Measurements from ENCODE around the gene SORBS1.

SORBS1 gene

GRCh38 chr10:95430231-95430951 is 130.8 kb downstream of the SORBS1 start:
- peak; percentile 48 for DNase-seq

- DNase-seq: no peak
These were observed 131.5 kb downstream of the SORBS1 start for GRCh38 chr10:95429639-95430038.

- DNase-seq: no peak
These were observed 132.5 kb downstream of the SORBS1 start for GRCh38 chr10:95428701-95429100.

GRCh38 chr10:95426482-95426881 is 134.7 kb downstream of the SORBS1 start:
- no peak for DNase-seq

GRCh38 chr10:95425592-95426465 is 135.3 kb downstream of the SORBS1 start:
- DNase-seq: no peak

- no peak for DNase-seq
These were observed 137.8 kb downstream of the SORBS1 start for GRCh38 chr10:95423164-95424005.

- no peak for DNase-seq
These were observed 138.9 kb downstream of the SORBS1 start for GRCh38 chr10:95422233-95422632.

- DNase-seq: no peak
These were observed 139.4 kb downstream of the SORBS1 start for GRCh38 chr10:95421782-95422181.

GRCh38 chr10:95419399-95419798 is 141.8 kb downstream of the SORBS1 start:
- DNase-seq: no peak

GRCh38 chr10:95416973-95417372 is 144.2 kb downstream of the SORBS1 start:
- DNase-seq: no peak

- DNase-seq: no peak
These were observed 144.9 kb downstream of the SORBS1 start for GRCh38 chr10:95416270-95416669.

- no peak for DNase-seq
These were observed 145.5 kb downstream of the SORBS1 start for GRCh38 chr10:95415621-95416031.

- no peak for DNase-seq
These were observed 146.2 kb downstream of the SORBS1 start for GRCh38 chr10:95414844-95415485.

GRCh38 chr10:95414016-95414830 is 146.9 kb downstream of the SORBS1 start:
- no peak for DNase-seq

GRCh38 chr10:95413588-95413987 is 147.6 kb downstream of the SORBS1 start:
- no peak for DNase-seq

- DNase-seq: no peak
These were observed 149.5 kb downstream of the SORBS1 start for GRCh38 chr10:95411635-95412034.

GRCh38 chr10:95408983-95409873 is 151.9 kb downstream of the SORBS1 start:
- DNase-seq: no peak

GRCh38 chr10:95408148-95408960 is 152.8 kb downstream of the SORBS1 start:
- DNase-seq: no peak

GRCh38 chr10:95407546-95407945 is 153.6 kb downstream of the SORBS1 start:
- no peak for DNase-seq

Data from CD4-positive, alpha-beta T cell treated with Interleukin-12 subunit alpha and Interleukin-12 subunit beta, for 1 hour (primary cell).